Transverse colon (tissue), 4 donors: ENCODE data around the gene PUM2. TPM values are rescaled to one million over a fixed set of nuclear protein-coding genes. Genes with fewer than 3 reads are reported as not detected.
"Not testable (repeated sequence)": the region's sequence is repeated elsewhere in the genome, so short reads cannot be mapped to it uniquely, and the experiment has no call there.

ENCODE experiments used
- DNase-seq: peaks from one replicate; pipeline ENCODE4 v3.0.0-alpha.2; 2019
- H3K27ac ChIP-seq, 4 donors: fragments of 200-600 bp; sonication (generic); 2 replicates each; pipeline ENCODE4 v1.5.1; 2016 to 2018; ENCODE audit warnings: inconsistent platforms in 4 of 4
- H3K27me3 ChIP-seq: fragments of 200-600 bp; sonication (generic); 2 replicates; pipeline ENCODE4 v1.5.1; 2017; ENCODE audit warnings: inconsistent platforms
- H3K36me3 ChIP-seq, 4 donors: fragments of 200-600 bp; sonication (generic); 2 replicates each; pipeline ENCODE4 v1.5.1; 2017 to 2019; ENCODE audit warnings: inconsistent platforms in 4 of 4
- H3K4me1 ChIP-seq, 4 donors: fragments of 200-600 bp; sonication (generic); 2 replicates each; pipeline ENCODE4 v1.5.1; 2017 to 2020; ENCODE audit warnings: inconsistent platforms in 4 of 4
- H3K4me3 ChIP-seq, 4 donors: fragments of 200-600 bp; sonication (generic); 1 replicate in 1 of 4; 2 replicates in 3 of 4; pipeline versions ENCODE4 v1.5.1 to v1.6.1; 2017 to 2019; ENCODE audit warnings: inconsistent platforms in 4 of 4
- H3K9me3 ChIP-seq, 2 donors: fragments of 200-600 bp; sonication (generic); 2 replicates each; pipeline ENCODE4 v1.5.1; 2017 to 2019; ENCODE audit warnings: inconsistent platforms in 2 of 2
- CTCF ChIP-seq, 5 experiments: fragments of 200-600 bp in 3 of 5; fragments of 450-650 bp in 2 of 5; sonication (generic) in 3 of 5; IDR thresholded peaks; 1 replicate in 2 of 5; 2 replicates in 3 of 5; pipeline ENCODE4 v1.5.1; 2016 to 2017; ENCODE audit warnings: antibody characterized with exemption in 5 of 5, inconsistent platforms in 3 of 5, mild to moderate bottlenecking in 2 of 5, moderate library complexity in 1 of 5
- EP300 ChIP-seq: sonication (generic); formaldehyde crosslinking; IDR thresholded peaks from one replicate; pipeline ENCODE4 v1.6.1; 2017; ENCODE audit warnings: antibody characterized with exemption, low read depth
- POLR2A ChIP-seq: fragments of 450-650 bp; IDR thresholded peaks from one replicate; pipeline ENCODE4 v1.6.1; 2016; ENCODE audit warnings: antibody characterized with exemption, mild to moderate bottlenecking, moderate library complexity
- POLR2AphosphoS5 ChIP-seq, 3 donors: sonication (generic); formaldehyde crosslinking; IDR thresholded peaks; one replicate each; pipeline ENCODE4 v1.6.1; 2016; ENCODE audit warnings: antibody characterized with exemption in 3 of 3
- WGBS, 2 donors: methylation state at CpG; one replicate each; pipeline ENCODE4 v1.1.5; 2018; ENCODE audit warnings: low coverage in 1 of 2; 5-methylcytosine and 5-hydroxymethylcytosine counted together
- in situ Hi-C, 4 donors: fragments of 200-750 bp; cut with MboI; loops; one replicate each; pipeline versions ENCODE4 v1.15.0 to v1.15.1; 2017; ENCODE audit warnings: low sequenced_read_pairs in 3 of 4, low pct_ligation_motif_present in 1 of 4, low pct_unique_long_range_greater_than_20kb in 1 of 4
- intact Hi-C: fragments of 100-400 bp; cut with DNase I; formaldehyde crosslinking; loops from one replicate; pipeline ENCODE4 v1.15.1; 2023; ENCODE audit warnings: low total_unique reads
- total RNA-seq, 4 donors: library from RNA; depleted of rRNA; stranded (reverse); fragments of >200 nt; gene quantifications; one replicate each; pipeline ENCODE4 v1.1.0, GENCODE V29; 2016

Gene PUM2
- total RNA-seq, 4 donors from 2014 or later = 62.5 to 92.7 (median 70.5) TPM

GRCh38 chr2:20241973-20242726, 108.5 kb downstream of the PUM2 start:
- peaks cover 0 to 5% (median 0%) of the 10 kb centered on the region in 4 donors for H3K4me1 ChIP-seq
- no peak overlapping the region for H3K27ac ChIP-seq
- intact Hi-C loops (no loop called here), in situ Hi-C loops (no loop called here)
- TF ChIP-seq POLR2A (no peak), CTCF (IDR thresholded peaks at IDR 0.05) (peak; percentile 12 to 52 (median 32)), EP300 (no peak), POLR2AphosphoS5 (IDR thresholded peaks at IDR 0.05) (no peak)
- H3K36me3 ChIP-seq = peaks cover 0 to 2% (median 0%) of the 10 kb centered on the region in 4 donors
- 53 to 74% methylated on average over 2 to 41 of the region's 43 CpGs for WGBS, 2 donors
- H3K4me3 ChIP-seq = no peak overlapping the region
- H3K27me3 ChIP-seq = peaks cover 6% of the 10 kb centered on the region
- no peak for DNase-seq
- no peaks in the 10 kb centered on the region for H3K9me3 ChIP-seq

GRCh38 chr2:20240291-20240690, 110.4 kb downstream of the PUM2 start:
- intact Hi-C loops, H3K27me3 ChIP-seq, in situ Hi-C loops, H3K4me3 ChIP-seq, H3K36me3 ChIP-seq, H3K9me3 ChIP-seq, DNase-seq, H3K27ac ChIP-seq: not testable (repeated sequence)
- peaks cover 0 to 11% (median 4%) of the 10 kb centered on the region in 4 donors for H3K4me1 ChIP-seq
- WGBS, 2 donors = 96 to 100% methylated on average over 3 to 6 of the region's 6 CpGs

- Histone ChIP-seq H3K4me1 (peaks cover 0 to 16% (median 3%) of the 10 kb centered on the region in 4 donors), H3K9me3 (no peaks in the 10 kb centered on the region), H3K36me3 (no peaks in the 10 kb centered on the region), H3K4me3 (no peak overlapping the region), H3K27me3 (peaks cover 6% of the 10 kb centered on the region), H3K27ac (peak overlapping the region in 3 of 4 donors; percentile 5 to 49 (median 17))
- in situ Hi-C loops (no loop called here), intact Hi-C loops (no loop called here)
- 70 to 81% methylated on average over 2 to 5 of the region's 5 CpGs for WGBS, 2 donors
- no peak for DNase-seq
- TF ChIP-seq POLR2A (no peak), POLR2AphosphoS5 (IDR thresholded peaks at IDR 0.05) (no peak), CTCF (IDR thresholded peaks at IDR 0.05) (no peak), EP300 (no peak)
Measured at GRCh38 chr2:20236496-20236895, 114.1 kb downstream of the PUM2 start.

GRCh38 chr2:20235655-20236305, 114.9 kb downstream of the PUM2 start:
- TF ChIP-seq CTCF (IDR thresholded peaks at IDR 0.05) = no peak
- TF ChIP-seq POLR2A = no peak
- TF ChIP-seq EP300 = no peak
- no peak for TF ChIP-seq POLR2AphosphoS5 (IDR thresholded peaks at IDR 0.05)
- H3K9me3 ChIP-seq = no peaks in the 10 kb centered on the region
- in situ Hi-C loops = no loop called here
- intact Hi-C loops = no loop called here
- DNase-seq = peak; percentile 87
- H3K4me3 ChIP-seq = no peak overlapping the region
- peak overlapping the region; percentile 5 to 49 (median 30) for H3K27ac ChIP-seq
- peaks cover 0 to 22% (median 8%) of the 10 kb centered on the region in 4 donors for H3K4me1 ChIP-seq
- peaks cover 6% of the 10 kb centered on the region for H3K27me3 ChIP-seq
- WGBS, 2 donors = 69 to 70% methylated on average over 3 to 10 of the region's 10 CpGs
- H3K36me3 ChIP-seq = no peaks in the 10 kb centered on the region

- H3K9me3 ChIP-seq, H3K27ac ChIP-seq, intact Hi-C loops, H3K4me3 ChIP-seq, H3K36me3 ChIP-seq, H3K27me3 ChIP-seq, in situ Hi-C loops, DNase-seq: not testable (repeated sequence)
- H3K4me1 ChIP-seq = peaks cover 0 to 22% (median 9%) of the 10 kb centered on the region in 4 donors
- WGBS, 2 donors = 54 to 64% methylated on average over 2 of the region's 2 CpGs
Measured at GRCh38 chr2:20234597-20234996, 116.0 kb downstream of the PUM2 start.
